ENCODE data around the gene KPNA3.

GRCh38 chr13:49716615-49717014 is 75.9 kb downstream of the KPNA3 start:
- no peak for TF ChIP-seq CTCF (conservative IDR thresholded peaks at IDR 0.05)
- TF ChIP-seq EZH2 (IDR thresholded peaks at IDR 0.05; ENCODE audit: low read depth) = no peak
